H1 (cell line): ENCODE data around the gene SLC12A5. TPM values are rescaled to one million over a fixed set of nuclear protein-coding genes. Genes with fewer than 3 reads are reported as not detected.

Experiments used
- CTCF ChIA-PET: fragments of 300-600 bp; sonication (Branson Sonifier 250); formaldehyde crosslinking; loops from one replicate; lab custom pipeline; 2021; ENCODE audit not compliant: partially characterized antibody; lab: Charles Lee
- POLR2A ChIA-PET: fragments of 300-600 bp; sonication (Branson Sonifier 250); formaldehyde crosslinking; loops from one replicate; lab custom pipeline; 2021; ENCODE audit warnings: inconsistent platforms; ENCODE audit not compliant: partially characterized antibody; lab: Charles Lee
- DNase-seq, 2 experiments: peaks; one replicate each; pipeline versions ENCODE4 v3.0.0 to v3.0.0-alpha.2; 2010 to 2022; ENCODE audit warnings: low spot score in 2 of 2, low read depth in 1 of 2, mixed read lengths in 1 of 2
- FAIRE-seq: peaks from 2 replicates; lab custom pipeline; 2011; peaks lifted over from hg19 to GRCh38; lab: Jason Lieb, UNC
- H2AFZ ChIP-seq: 2 replicates; pipeline ENCODE4 v1.8.1; 2012; ENCODE audit warnings: low read length, inconsistent platforms
- H2AK5ac ChIP-seq: 2 replicates; pipeline ENCODE4 v1.6.1; 2013; ENCODE audit warnings: low read depth, low read length
- H2BK120ac ChIP-seq: replicated peaks from 2 replicates; pipeline ENCODE3; 2013; ENCODE audit warnings: low read depth, low read length, inconsistent platforms
- H2BK12ac ChIP-seq: 2 replicates; pipeline ENCODE4 v1.6.1; 2013; ENCODE audit warnings: low read depth, low read length
- H2BK15ac ChIP-seq: 2 replicates; pipeline ENCODE4 v1.6.1; 2013; ENCODE audit warnings: low read length
- H2BK20ac ChIP-seq: 2 replicates; pipeline ENCODE4 v1.6.1; 2013; ENCODE audit warnings: low read length
- H2BK5ac ChIP-seq: 2 replicates; pipeline ENCODE4 v1.6.1; 2013; ENCODE audit warnings: low read depth, low read length
- H3K14ac ChIP-seq: 2 replicates; pipeline ENCODE4 v1.6.1; 2013; ENCODE audit warnings: inconsistent platforms; ENCODE audit not compliant: insufficient read length
- H3K18ac ChIP-seq: 2 replicates; pipeline ENCODE4 v1.6.1; 2013; ENCODE audit warnings: low read length; ENCODE audit errors: extremely low read depth
- H3K23ac ChIP-seq: 2 replicates; pipeline ENCODE4 v1.6.1; 2013; ENCODE audit warnings: inconsistent platforms; ENCODE audit not compliant: insufficient read length
- H3K23me2 ChIP-seq: 2 replicates; pipeline ENCODE4 v1.6.1; 2013; ENCODE audit warnings: low read depth, low read length
- H3K27ac ChIP-seq: 2 replicates; pipeline ENCODE4 v1.6.1; 2011; ENCODE audit warnings: low read depth, low read length, inconsistent platforms
- H3K27me3 ChIP-seq, 4 experiments: replicated peaks in 1 of 4; 1 replicate in 1 of 4; 2 replicates in 3 of 4; pipeline versions ENCODE4 v1.6.1 to v1.8.1; 2011 to 2013; ENCODE audit warnings: low read length in 3 of 4, mild to moderate bottlenecking in 3 of 4, inconsistent platforms in 2 of 4, mixed read lengths in 2 of 4, moderate library complexity in 1 of 4; ENCODE audit not compliant: control insufficient read depth in 3 of 4, insufficient read depth in 3 of 4; ENCODE audit errors: extremely low read depth in 1 of 4
- H3K36me3 ChIP-seq, 4 experiments: 2 replicates each; pipeline versions ENCODE4 v1.6.1 to v1.8.1; 2011 to 2013; ENCODE audit warnings: mild to moderate bottlenecking in 4 of 4, low read length in 3 of 4, moderate library complexity in 2 of 4, control low read depth in 1 of 4, inconsistent platforms in 1 of 4; ENCODE audit not compliant: insufficient read depth in 4 of 4, control insufficient read depth in 2 of 4
- H3K4ac ChIP-seq: replicated peaks from 2 replicates; pipeline ENCODE3; 2013; ENCODE audit warnings: low read length, low read depth, mixed read lengths, inconsistent platforms; ENCODE audit not compliant: insufficient read length
- H3K4me1 ChIP-seq, 4 experiments: replicated peaks in 1 of 4; 1 replicate in 1 of 4; 2 replicates in 3 of 4; pipeline versions ENCODE4 v1.6.1 to v1.8.1; 2011 to 2013; ENCODE audit warnings: low read length in 3 of 4, inconsistent platforms in 2 of 4, mixed read lengths in 1 of 4; ENCODE audit not compliant: insufficient read depth in 4 of 4, control insufficient read depth in 3 of 4
- H3K4me2 ChIP-seq, 2 experiments: 2 replicates each; pipeline versions ENCODE4 v1.6.1 to v1.8.1; 2011 to 2013; ENCODE audit warnings: low read depth in 2 of 2, low read length in 2 of 2, control low read depth in 1 of 2, inconsistent platforms in 1 of 2, mild to moderate bottlenecking in 1 of 2; ENCODE audit not compliant: insufficient read depth in 1 of 2
- H3K4me3 ChIP-seq, 4 experiments: fragments of 200-600, 300-600 bp in 1 of 4; sonication (generic), shearing (Covaris generic), sonication (Bioruptor Twin) in 1 of 4; 2 replicates each; pipeline versions ENCODE4 v1.5.1 to v1.8.1; 2011 to 2016; ENCODE audit warnings: low read length in 4 of 4, low read depth in 3 of 4, control low read depth in 2 of 4, inconsistent platforms in 2 of 4, mild to moderate bottlenecking in 2 of 4, mixed read lengths in 1 of 4, moderate library complexity in 1 of 4; ENCODE audit not compliant: insufficient read depth in 2 of 4; ENCODE audit errors: extremely low read depth in 1 of 4
- H3K56ac ChIP-seq: replicated peaks from 2 replicates; pipeline ENCODE3; 2013; ENCODE audit warnings: low read depth, mild to moderate bottlenecking, mixed read lengths, low read length, inconsistent platforms; ENCODE audit not compliant: insufficient read length
- H3K79me1 ChIP-seq: 2 replicates; pipeline ENCODE4 v1.6.1; 2013; ENCODE audit warnings: low read depth, low read length, control low read depth
- H3K79me2 ChIP-seq, 2 experiments: 2 replicates each; pipeline versions ENCODE4 v1.6.1 to v1.8.1; 2012 to 2013; ENCODE audit warnings: low read length in 2 of 2, mild to moderate bottlenecking in 2 of 2, inconsistent platforms in 1 of 2; ENCODE audit not compliant: insufficient read depth in 2 of 2, control insufficient read depth in 1 of 2
- H3K9ac ChIP-seq, 4 experiments: replicated peaks in 1 of 4; 1 replicate in 1 of 4; 2 replicates in 3 of 4; pipeline versions ENCODE4 v1.6.1 to v1.8.1; 2011 to 2013; ENCODE audit warnings: low read depth in 3 of 4, low read length in 3 of 4, control low read depth in 2 of 4, mild to moderate bottlenecking in 2 of 4, moderate library complexity in 2 of 4, inconsistent platforms in 1 of 4; ENCODE audit errors: extremely low read depth in 1 of 4
- H3K9me3 ChIP-seq, 2 experiments: 2 replicates each; pipeline versions ENCODE4 v1.6.1 to v1.8.1; 2012 to 2013; ENCODE audit warnings: mild to moderate bottlenecking in 2 of 2, moderate library complexity in 2 of 2, control low read depth in 1 of 2, inconsistent platforms in 1 of 2, low read depth in 1 of 2, low read length in 1 of 2, mixed read lengths in 1 of 2; ENCODE audit not compliant: insufficient read depth in 2 of 2
- H4K20me1 ChIP-seq, 2 experiments: replicated peaks in 1 of 2; 2 replicates each; pipeline versions ENCODE3 to v1.8.1; 2011 to 2013; ENCODE audit warnings: inconsistent platforms in 2 of 2, low read length in 2 of 2, mild to moderate bottlenecking in 1 of 2; ENCODE audit not compliant: insufficient read depth in 2 of 2, control insufficient read depth in 1 of 2
- H4K5ac ChIP-seq: 2 replicates; pipeline ENCODE4 v1.6.1; 2013; ENCODE audit warnings: low read length, low read depth, mixed read lengths, inconsistent platforms; ENCODE audit not compliant: insufficient read length
- H4K8ac ChIP-seq: 2 replicates; pipeline ENCODE4 v1.8.0; 2013; ENCODE audit warnings: mild to moderate bottlenecking, moderate library complexity, low read length, inconsistent platforms; ENCODE audit not compliant: insufficient read depth; ENCODE audit errors: extremely low read depth
- H4K91ac ChIP-seq: replicated peaks from 2 replicates; pipeline ENCODE3; 2013; ENCODE audit warnings: low read length, mixed read lengths, inconsistent platforms; ENCODE audit not compliant: insufficient read length
- BACH1 ChIP-seq: IDR thresholded peaks from 2 replicates; pipeline ENCODE4 v1.6.1; 2012; ENCODE audit warnings: low read length, improper control_type of control experiment
- CBX5 ChIP-seq: fragments of 300-800, 300-1000 bp; sonication (generic); IDR thresholded peaks from 2 replicates; pipeline ENCODE4 v1.7.1; 2016; ENCODE audit warnings: antibody characterized with exemption, low read length, low read depth
- EP300 ChIP-seq, 2 experiments: IDR thresholded peaks; 1 replicate in 1 of 2; 2 replicates in 1 of 2; pipeline ENCODE4 v1.6.1; 2011 to 2012; ENCODE audit warnings: low read depth in 2 of 2, low read length in 2 of 2, mild to moderate bottlenecking in 2 of 2, borderline replicate concordance in 1 of 2, inconsistent platforms in 1 of 2, moderate library complexity in 1 of 2
- GABPA ChIP-seq: IDR thresholded peaks from 2 replicates; pipeline ENCODE4 v1.6.1; 2011; ENCODE audit warnings: mild to moderate bottlenecking, low read length, moderate library complexity, borderline replicate concordance; ENCODE audit not compliant: insufficient read depth
- HDAC2 ChIP-seq, 2 experiments: fragments of 300-600 bp in 1 of 2; sonication (generic) in 1 of 2; IDR thresholded peaks; 2 replicates each; pipeline ENCODE4 v1.6.1; 2011 to 2012; ENCODE audit warnings: low read depth in 2 of 2, low read length in 2 of 2, mild to moderate bottlenecking in 2 of 2, moderate library complexity in 2 of 2, borderline replicate concordance in 1 of 2, inconsistent platforms in 1 of 2
- KDM4A ChIP-seq: IDR thresholded peaks from one replicate; pipeline ENCODE4 v1.7.1; 2012; ENCODE audit warnings: low read depth, mild to moderate bottlenecking, moderate library complexity, low read length, inconsistent platforms; ENCODE audit not compliant: severe bottlenecking
- MAX ChIP-seq: IDR thresholded peaks from 2 replicates; pipeline ENCODE4 v1.6.1; 2012; ENCODE audit warnings: inconsistent platforms
- SAP30 ChIP-seq: fragments of 300-600 bp; sonication (generic); IDR thresholded peaks from 2 replicates; pipeline ENCODE4 v1.7.1; 2012; ENCODE audit warnings: low read length, moderate library complexity, mild to moderate bottlenecking, inconsistent platforms; ENCODE audit not compliant: insufficient read depth, insufficient replicate concordance
- SP1 ChIP-seq: IDR thresholded peaks from 2 replicates; pipeline ENCODE4 v1.6.1; 2011; ENCODE audit warnings: low read depth, low read length
- SRF ChIP-seq: IDR thresholded peaks from 2 replicates; pipeline ENCODE4 v1.6.1; 2011; ENCODE audit warnings: mild to moderate bottlenecking, low read depth, low read length, moderate library complexity
- WGBS, 2 experiments: shearing (Covaris generic) in 1 of 2; methylation state at CpG; one replicate each; pipeline versions ENCODE4 v1.1.6 to v1.1.7; 2013 to 2015; ENCODE audit warnings: low lambda C conversion rate in 2 of 2, mixed read lengths in 2 of 2, inconsistent platforms in 1 of 2, low coverage in 1 of 2, missing lambda C conversion rate in 1 of 2; ENCODE audit not compliant: insufficient replicate concordance in 2 of 2, insufficient coverage in 1 of 2, insufficient read length in 1 of 2; ENCODE audit errors: extremely low coverage in 1 of 2, missing lambda C conversion rate in 1 of 2; 5-methylcytosine and 5-hydroxymethylcytosine counted together
- polyA plus RNA-seq, 7 experiments: library from polyadenylated mRNA; depleted of rRNA in 3 of 7; stranded (reverse) in 5 of 7; unstranded in 2 of 7; fragments of >200 nt in 5 of 7; fragments of 200-250 nt in 2 of 7; gene quantifications; 1 replicate in 5 of 7; 2 replicates in 1 of 7; 4 replicates in 1 of 7; pipeline versions ENCODE4 v1.2.1 to v1.2.3, GENCODE V29; 2011 to 2013; ENCODE audit warnings: missing spikeins in 2 of 7, mixed read lengths in 2 of 7
- total RNA-seq: library from RNA; stranded (reverse); fragmentation: NEBNext Ultra II Directional; extraction: Animal tissue kit (Norgen Biotek cat#: 25700); gene quantifications from 2 replicates; pipeline ENCODE4 v1.2.1, GENCODE V29; 2021

SLC12A5 gene
- total and polyA plus RNA-seq, 2 of the 8 experiments (the other 6 are each of a cell fraction or from before 2014, with no cell fraction given): 1.9 to 7.3 TPM

GRCh38 chr20:46031701-46032254, 2.8 kb downstream of the SLC12A5 start:
- Histone ChIP-seq H2BK120ac (peak overlapping the region; percentile 18), H3K36me3 (no peaks in the 10 kb centered on the region), H4K20me1 (peaks cover 6 to 17% of the 10 kb centered on the region in 2 experiments), H3K27ac (no peak overlapping the region), H3K9ac (peak overlapping the region in 1 of 4 experiments; percentile 54; a peak in 1 of 7 replicates), H4K5ac (no peak overlapping the region), H3K4ac (no peak overlapping the region), H3K56ac (no peak overlapping the region), H2AFZ (no peak overlapping the region), H3K14ac (no peak overlapping the region), H3K27me3 (peaks cover 48 to 95% (median 82%) of the 10 kb centered on the region in 4 experiments), H3K79me2 (no peaks in the 10 kb centered on the region), H2BK5ac (no peak overlapping the region), H3K4me3 (peak overlapping the region; percentile 46 to 66 (median 55)), H4K91ac (no peak overlapping the region), H3K9me3 (no peaks in the 10 kb centered on the region), H4K8ac (peak overlapping the region; percentile 23; the same call in 1 of the 2 replicates), H2BK12ac (no peak overlapping the region), H2BK20ac (no peak overlapping the region), H3K4me2 (peak overlapping the region; percentile 84 to 98), H2AK5ac (no peak overlapping the region), H3K23me2 (peaks cover 3% of the 10 kb centered on the region; the same call in 1 of the 2 replicates), H3K23ac (no peak overlapping the region), H3K4me1 (peaks cover 0 to 11% (median 7%) of the 10 kb centered on the region in 4 experiments; a peak in 6 of 7 replicates), H3K79me1 (no peaks in the 10 kb centered on the region), H2BK15ac (no peak overlapping the region), H3K18ac (no peak overlapping the region; the same call in 1 of the 2 replicates)
- WGBS, 2 experiments: 4% methylated on average over 43 of the region's 55 CpGs; no CpG with 5 or more reads in 1 of the 2 experiments
- ChIA-PET POLR2A (interaction anchor here (0.8 to 1.9 kb wide), 5 partner anchors 9 to 57 kb away, joined by 4 to 6 read pairs (median 6); no protein-coding TSS in a partner anchor), CTCF (interaction anchor here (0.7 to 8.5 kb wide), 8 partner anchors 9 to 147 kb away, joined by 3 to 60 read pairs (median 4); no protein-coding TSS in a partner anchor)
- FAIRE-seq (no peak), DNase-seq (peak in 1 of 2 experiments; percentile 81)
- TF ChIP-seq CBX5 (no peak), SP1 (no peak), MAX (no peak), KDM4A (peak; percentile 62), GABPA (peak; percentile 62; the same call in 1 of the 2 replicates), SRF (no peak), SAP30 (no peak), HDAC2 (IDR thresholded peaks at IDR 0.05; ENCODE audit: borderline replicate concordance in 1 of 2, low read depth in 2 of 2, low read length in 2 of 2) (no peak), BACH1 (no peak), EP300 (IDR thresholded peaks at IDR 0.05; ENCODE audit: borderline replicate concordance in 1 of 2, low read depth in 2 of 2, low read length in 2 of 2) (no peak)
